Activated CD8-positive, alpha-beta T cell treated with anti-CD3 and anti-CD28 coated beads for 36 hours (primary cell): ENCODE results near the gene TBC1D22A. TPM values are rescaled to one million over a fixed set of nuclear protein-coding genes. Genes with fewer than 3 reads are reported as not detected.

Experiments
- ATAC-seq: fragments of 200-7000 bp; cut with Tn5 transposase; one replicate; pipeline ENCODE4 v1.10.0; 2021; ENCODE audit warnings: mild to moderate bottlenecking, moderate library complexity
- CTCF ChIA-PET: fragments of 350-600 bp; sonication (Branson Sonifier 250); formaldehyde crosslinking; loops from one replicate; lab custom pipeline; 2021; ENCODE audit warnings: antibody characterized with exemption; lab: Charles Lee
- POLR2A ChIA-PET: fragments of 350-600 bp; sonication (Branson Sonifier 250); formaldehyde crosslinking; loops from one replicate; lab custom pipeline; 2021; ENCODE audit warnings: antibody characterized with exemption; lab: Charles Lee
- DNase-seq: peaks from one replicate; pipeline ENCODE4 v3.0.0-alpha.2; 2020
- H3K27ac Mint-ChIP-seq: one replicate; pipeline ENCODE4 v1.8.0; 2021; ENCODE audit warnings: mild to moderate bottlenecking, mixed read lengths
- H3K27me3 Mint-ChIP-seq: one replicate; pipeline ENCODE4 v1.8.0; 2021; ENCODE audit warnings: mixed read lengths
- H3K36me3 Mint-ChIP-seq: one replicate; pipeline ENCODE4 v1.8.0; 2021; ENCODE audit warnings: low read depth, mixed read lengths
- H3K4me1 Mint-ChIP-seq: one replicate; pipeline ENCODE4 v1.8.0; 2021; ENCODE audit warnings: low read depth, mixed read lengths
- H3K4me3 Mint-ChIP-seq: one replicate; pipeline ENCODE4 v1.8.0; 2021; ENCODE audit warnings: mild to moderate bottlenecking, moderate library complexity, mixed read lengths
- H3K9me3 Mint-ChIP-seq: one replicate; pipeline ENCODE4 v1.8.0; 2021; ENCODE audit warnings: mixed read lengths
- intact Hi-C: fragments of 100-400 bp; cut with micrococcal nuclease; formaldehyde crosslinking; loops from one replicate; pipeline ENCODE4 v1.10.0; 2022
- total RNA-seq, 2 experiments: library from RNA; stranded (reverse); gene quantifications; one replicate each; pipeline ENCODE4 v1.2.3, GENCODE V29; 2021
- TF ChIP-seq, protein P1 (sequence below): fragments of 200-600 bp; IDR thresholded peaks from one replicate; pipeline ENCODE4 v1.8.0; 2022; ENCODE audit warnings: antibody characterized with exemption, mild to moderate bottlenecking

The TBC1D22A gene
- total RNA-seq, 2 experiments from 2014 or later: 41.0 to 42.8 TPM

DNA sequence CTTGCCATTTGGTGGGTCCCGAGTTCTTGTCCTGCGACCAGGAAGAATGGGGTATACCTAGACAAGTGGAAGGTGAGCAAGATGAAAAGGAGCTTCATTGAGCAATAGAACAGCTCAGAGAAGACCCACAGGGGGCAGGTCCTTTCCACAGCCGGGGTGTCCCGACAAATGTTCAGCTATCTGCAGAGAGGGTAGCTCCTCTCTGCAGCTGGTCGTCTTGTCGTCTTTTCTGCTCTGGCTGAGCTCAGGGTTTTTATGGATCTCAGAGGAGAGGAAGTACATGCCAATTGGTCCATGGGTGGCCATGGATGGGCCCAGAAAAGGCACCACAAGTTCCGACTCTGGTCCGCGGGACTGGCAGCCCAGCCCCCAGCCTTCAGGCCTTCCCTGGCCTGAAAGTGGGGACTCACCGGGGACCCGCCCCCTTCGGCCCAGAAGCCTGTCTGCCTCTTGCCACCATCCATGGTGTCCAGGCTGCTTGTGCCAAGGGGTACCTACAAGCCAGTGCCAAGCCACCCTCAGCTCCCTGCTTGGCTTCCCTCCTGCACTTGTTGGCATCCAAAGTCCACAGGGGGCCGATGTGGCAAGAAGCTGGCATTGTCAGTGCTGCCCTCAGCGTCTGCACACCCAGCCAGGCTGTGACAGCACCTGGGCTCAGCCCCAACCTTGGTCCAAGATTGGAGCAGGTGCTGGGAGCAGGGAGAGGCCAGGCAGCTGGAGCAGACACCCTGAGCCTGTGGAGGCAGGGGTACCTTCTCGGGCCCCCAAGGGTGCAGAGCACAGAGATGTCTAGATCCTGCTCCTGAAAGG lies 438.9 kb downstream of the TBC1D22A start:
- H3K4me3 Mint-ChIP-seq: no peak overlapping the region
- intact Hi-C loops: no loop called here
- TF ChIP-seq, protein P1, sequence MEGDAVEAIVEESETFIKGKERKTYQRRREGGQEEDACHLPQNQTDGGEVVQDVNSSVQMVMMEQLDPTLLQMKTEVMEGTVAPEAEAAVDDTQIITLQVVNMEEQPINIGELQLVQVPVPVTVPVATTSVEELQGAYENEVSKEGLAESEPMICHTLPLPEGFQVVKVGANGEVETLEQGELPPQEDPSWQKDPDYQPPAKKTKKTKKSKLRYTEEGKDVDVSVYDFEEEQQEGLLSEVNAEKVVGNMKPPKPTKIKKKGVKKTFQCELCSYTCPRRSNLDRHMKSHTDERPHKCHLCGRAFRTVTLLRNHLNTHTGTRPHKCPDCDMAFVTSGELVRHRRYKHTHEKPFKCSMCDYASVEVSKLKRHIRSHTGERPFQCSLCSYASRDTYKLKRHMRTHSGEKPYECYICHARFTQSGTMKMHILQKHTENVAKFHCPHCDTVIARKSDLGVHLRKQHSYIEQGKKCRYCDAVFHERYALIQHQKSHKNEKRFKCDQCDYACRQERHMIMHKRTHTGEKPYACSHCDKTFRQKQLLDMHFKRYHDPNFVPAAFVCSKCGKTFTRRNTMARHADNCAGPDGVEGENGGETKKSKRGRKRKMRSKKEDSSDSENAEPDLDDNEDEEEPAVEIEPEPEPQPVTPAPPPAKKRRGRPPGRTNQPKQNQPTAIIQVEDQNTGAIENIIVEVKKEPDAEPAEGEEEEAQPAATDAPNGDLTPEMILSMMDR: no peak
- no peaks in the 10 kb centered on the region for H3K27me3 Mint-ChIP-seq
- no peaks in the 10 kb centered on the region for H3K4me1 Mint-ChIP-seq
- CTCF ChIA-PET: no interaction called here
- no peak for DNase-seq
- H3K27ac Mint-ChIP-seq: no peak overlapping the region
- POLR2A ChIA-PET: no interaction called here
- H3K9me3 Mint-ChIP-seq: no peaks in the 10 kb centered on the region
- H3K36me3 Mint-ChIP-seq: no peaks in the 10 kb centered on the region
- ATAC-seq: no peak

DNA sequence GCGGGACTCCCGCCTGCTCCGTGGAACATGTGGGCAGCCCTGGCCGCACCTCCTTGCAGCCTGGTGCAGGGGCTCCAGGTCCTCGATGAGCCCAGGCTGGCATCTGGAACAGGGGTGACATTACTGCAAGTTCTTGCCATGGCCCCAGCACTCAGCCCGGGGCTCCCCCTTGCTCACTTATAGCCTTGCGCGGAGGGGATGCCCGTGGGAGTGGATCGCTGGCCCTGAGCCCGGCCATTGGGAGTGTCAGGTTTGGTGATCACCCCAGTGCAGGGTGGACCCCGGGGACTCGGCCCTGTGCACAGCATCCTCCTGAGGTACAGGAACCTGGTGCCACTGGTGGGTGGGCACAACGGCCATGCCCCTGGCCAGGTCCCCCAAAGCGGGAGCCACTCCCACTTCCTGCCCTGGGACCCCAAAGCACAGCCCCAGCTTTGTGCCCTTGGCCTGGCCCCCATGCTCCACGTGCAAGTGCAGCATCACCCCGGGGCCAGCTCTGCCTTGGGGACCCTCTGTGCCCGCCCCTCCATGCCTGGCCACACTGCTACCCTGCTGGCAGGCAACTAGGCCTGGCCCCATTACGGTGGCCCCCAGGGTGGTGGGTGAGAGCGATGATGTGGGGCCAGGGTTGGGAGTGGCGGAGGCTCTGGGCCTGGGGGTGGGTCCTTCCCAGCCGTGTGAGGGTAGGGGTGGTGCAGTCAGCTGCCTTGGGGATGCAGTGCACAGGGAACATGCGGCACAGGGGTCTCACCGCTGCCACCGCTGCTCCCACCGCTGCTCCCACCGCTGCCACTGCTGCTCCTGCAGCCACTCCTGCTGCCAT lies 439.8 kb downstream of the TBC1D22A start:
- H3K9me3 Mint-ChIP-seq: no peaks in the 10 kb centered on the region
- ChIA-PET CTCF (no interaction called here), POLR2A (no interaction called here)
- H3K27ac Mint-ChIP-seq: no peak overlapping the region
- DNase-seq (no peak), ATAC-seq (no peak)
- H3K27me3 Mint-ChIP-seq: no peaks in the 10 kb centered on the region
- TF ChIP-seq, protein P1: no peak
- H3K4me1 Mint-ChIP-seq: no peaks in the 10 kb centered on the region
- H3K36me3 Mint-ChIP-seq: no peaks in the 10 kb centered on the region
- intact Hi-C loops: no loop called here
- H3K4me3 Mint-ChIP-seq: no peak overlapping the region

DNA sequence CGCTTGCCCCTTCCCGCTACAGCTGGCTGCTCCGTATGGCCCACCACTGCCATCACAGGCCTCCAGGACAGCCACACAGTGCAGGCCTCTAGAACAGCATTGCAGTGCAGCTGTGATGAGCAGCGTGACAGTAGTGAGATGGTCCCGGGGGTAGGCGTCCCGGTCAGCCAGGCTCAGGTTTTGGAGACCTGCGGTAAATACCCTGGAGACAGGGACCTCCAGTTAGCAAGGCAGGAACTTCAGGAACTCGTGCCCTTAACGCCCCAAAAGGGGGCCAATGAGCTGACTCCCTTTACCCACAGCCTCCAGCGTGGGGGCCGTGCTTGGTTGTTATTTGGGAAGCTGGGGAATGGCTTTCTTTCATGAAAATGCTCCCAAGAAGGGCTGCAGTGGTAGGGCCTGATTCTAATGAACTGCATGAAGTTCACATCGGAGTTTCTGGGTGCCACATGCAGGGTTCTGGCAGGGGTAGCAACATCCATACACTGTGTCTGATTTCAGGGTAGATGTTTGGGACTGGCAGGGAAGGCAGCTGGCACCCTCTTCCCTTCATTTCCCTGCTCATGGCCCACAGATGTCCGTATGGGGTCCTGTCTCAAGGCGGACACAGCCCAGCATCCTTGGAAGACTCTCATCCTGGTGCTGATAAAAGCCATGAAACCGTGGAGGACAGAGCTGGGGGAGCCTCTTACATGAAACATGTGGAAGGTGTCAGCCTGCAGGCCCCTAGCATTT lies 440.5 kb downstream of the TBC1D22A start:
- Mint-ChIP-seq H3K9me3 (no peaks in the 10 kb centered on the region), H3K27me3 (no peaks in the 10 kb centered on the region), H3K36me3 (no peaks in the 10 kb centered on the region), H3K4me3 (no peak overlapping the region), H3K4me1 (no peaks in the 10 kb centered on the region), H3K27ac (no peak overlapping the region)
- TF ChIP-seq, protein P1: no peak
- CTCF ChIA-PET: interaction anchor here (1.0 kb wide), 1 partner anchor 11 kb away, joined by 5 read pairs; no protein-coding TSS in a partner anchor
- ATAC-seq (no peak), DNase-seq (no peak)
- intact Hi-C loops: no loop called here
- POLR2A ChIA-PET: no interaction called here

DNA sequence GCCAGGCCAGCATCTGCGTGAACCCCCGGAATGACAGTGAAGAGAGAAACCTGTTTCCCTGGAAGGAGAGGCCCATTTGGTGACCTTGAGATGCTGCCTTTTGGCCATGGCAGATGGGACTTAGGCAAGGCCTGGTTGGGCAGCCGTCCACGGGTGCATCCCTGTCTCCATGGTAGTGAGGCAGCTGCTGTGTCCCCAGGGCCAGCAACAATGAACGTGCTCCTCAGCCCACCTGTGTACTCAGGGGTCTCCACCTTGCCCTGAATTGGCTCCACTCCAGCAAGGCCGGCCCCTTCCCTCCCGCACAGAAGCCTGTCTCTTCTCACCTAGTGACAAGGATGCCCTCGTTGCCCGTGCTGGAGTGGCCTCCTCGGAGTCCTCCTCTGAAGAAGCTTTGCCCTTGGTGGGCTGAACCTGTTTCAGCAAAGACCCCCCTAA lies 441.1 kb downstream of the TBC1D22A start:
- ChIA-PET POLR2A (no interaction called here), CTCF (interaction anchor here (1.0 kb wide), 1 partner anchor 10 kb away, joined by 5 read pairs; no protein-coding TSS in a partner anchor)
- Mint-ChIP-seq H3K36me3 (no peaks in the 10 kb centered on the region), H3K27ac (no peak overlapping the region), H3K9me3 (no peaks in the 10 kb centered on the region), H3K27me3 (no peaks in the 10 kb centered on the region), H3K4me3 (no peak overlapping the region), H3K4me1 (no peaks in the 10 kb centered on the region)
- TF ChIP-seq, protein P1: no peak
- intact Hi-C loops: no loop called here
- ATAC-seq (no peak), DNase-seq (no peak)
